Calu3 (cell line): ENCODE results near the gene MTMR12. TPM values are rescaled to one million over a fixed set of nuclear protein-coding genes. Genes with fewer than 3 reads are reported as not detected.

Source experiments
- BruUV-seq: library from RNA; stranded (reverse); fragments of 400-500 nt; replicated peaks from 2 replicates; lab custom pipeline; 2021; lab: Mats Ljungman, UMichigan
- CTCF ChIA-PET: fragments of 300-600 bp; sonication (Branson Sonifier 250); formaldehyde crosslinking; loops from one replicate; lab custom pipeline; 2022; ENCODE audit warnings: antibody characterized with exemption; lab: Charles Lee
- DNase-seq: peaks from one replicate; pipeline ENCODE4 v3.0.0; 2022
- H3K27ac Mint-ChIP-seq: one replicate; pipeline ENCODE4 v1.8.0; 2022; ENCODE audit warnings: mixed read lengths; ENCODE audit not compliant: unreplicated experiment
- H3K27me3 Mint-ChIP-seq: one replicate; pipeline ENCODE4 v1.8.0; 2022; ENCODE audit warnings: mixed read lengths; ENCODE audit not compliant: unreplicated experiment
- H3K36me3 Mint-ChIP-seq: one replicate; pipeline ENCODE4 v1.8.0; 2022; ENCODE audit warnings: mild to moderate bottlenecking, moderate library complexity, mixed read lengths; ENCODE audit not compliant: insufficient read depth, unreplicated experiment
- H3K4me1 Mint-ChIP-seq: one replicate; pipeline ENCODE4 v1.8.0; 2022; ENCODE audit warnings: mild to moderate bottlenecking, low read depth, mixed read lengths; ENCODE audit not compliant: unreplicated experiment
- H3K4me3 Mint-ChIP-seq: one replicate; pipeline ENCODE4 v1.8.0; 2022; ENCODE audit warnings: mild to moderate bottlenecking, low read depth, moderate library complexity, mixed read lengths; ENCODE audit not compliant: unreplicated experiment
- H3K9me3 Mint-ChIP-seq: one replicate; pipeline ENCODE4 v1.8.0; 2022; ENCODE audit warnings: low read depth, mixed read lengths; ENCODE audit not compliant: unreplicated experiment
- CTCF ChIP-seq: fragments of 200-600 bp; IDR thresholded peaks from one replicate; pipeline ENCODE4 v1.8.0; 2022; ENCODE audit warnings: antibody characterized with exemption; ENCODE audit not compliant: unreplicated experiment
- intact Hi-C: fragments of 100-400 bp; cut with micrococcal nuclease; formaldehyde crosslinking; loops from one replicate; pipeline ENCODE4 v1.10.0; 2022; ENCODE audit not compliant: unreplicated experiment
- total RNA-seq: library from RNA; stranded (reverse); gene quantifications from 2 replicates; pipeline ENCODE4 v1.2.3, GENCODE V29; 2022

The MTMR12 gene
- total RNA-seq, 1 experiment from 2014 or later, result 42.7 TPM

- Mint-ChIP-seq H3K27ac (no peak overlapping the region), H3K4me1 (peaks cover 20% of the 10 kb centered on the region), H3K9me3 (no peaks in the 10 kb centered on the region), H3K27me3 (no peaks in the 10 kb centered on the region), H3K4me3 (no peak overlapping the region), H3K36me3 (peaks cover 6% of the 10 kb centered on the region)
- CTCF ChIA-PET, result no interaction called here
- no peak for DNase-seq
- no TSS peak for BruUV-seq
- no peak for TF ChIP-seq CTCF
- intact Hi-C loops, result no loop called here
Observed at GRCh38 chr5:32190095-32190494, 122.6 kb downstream of the MTMR12 start.

- no peaks in the 10 kb centered on the region for H3K9me3 Mint-ChIP-seq
- intact Hi-C loops, result no loop called here
- no peak for DNase-seq
- H3K27me3 Mint-ChIP-seq, result no peaks in the 10 kb centered on the region
- H3K4me1 Mint-ChIP-seq, result no peaks in the 10 kb centered on the region
- no TSS peak for BruUV-seq
- no peak overlapping the region for H3K4me3 Mint-ChIP-seq
- H3K36me3 Mint-ChIP-seq, result no peaks in the 10 kb centered on the region
- no peak for TF ChIP-seq CTCF
- no peak overlapping the region for H3K27ac Mint-ChIP-seq
- CTCF ChIA-PET, result no interaction called here
Observed at GRCh38 chr5:32187675-32188074, 125.1 kb downstream of the MTMR12 start.

- Mint-ChIP-seq H3K4me1 (no peaks in the 10 kb centered on the region), H3K4me3 (no peak overlapping the region), H3K27ac (no peak overlapping the region), H3K36me3 (no peaks in the 10 kb centered on the region), H3K27me3 (no peaks in the 10 kb centered on the region), H3K9me3 (no peaks in the 10 kb centered on the region)
- intact Hi-C loops, result no loop called here
- DNase-seq, result no peak
- CTCF ChIA-PET, result interaction anchor here (0.7 kb wide), 1 partner anchor 619 kb away, joined by 4 read pairs; no protein-coding TSS in a partner anchor
- BruUV-seq, result no TSS peak
- TF ChIP-seq CTCF, result no peak
Observed at GRCh38 chr5:32182463-32183063, 130.2 kb downstream of the MTMR12 start.

Other genes with a start within 250 kb of the MTMR12 start
- 115 and 123 TPM in 2 replicates for gene GOLPH3, start 138.6 kb downstream of the MTMR12 start, total RNA-seq
- 61.1 and 63.4 TPM in 2 replicates for gene ZFR, start 131.8 kb upstream of the MTMR12 start, total RNA-seq